Activated naive CD4-positive, alpha-beta T cell treated with anti-CD3 and anti-CD28 coated beads, Interleukin-2, amount 10 ng/mL, durations not matched to agents 7 days and 5 days (primary cell): ENCODE data around the gene NUAK1.

Experiments
- CTCF ChIA-PET: fragments of 350-600 bp; sonication (Branson Sonifier 250); formaldehyde crosslinking; loops from one replicate; lab custom pipeline; 2021; ENCODE audit warnings: antibody characterized with exemption; lab: Charles Lee
- DNase-seq: peaks from one replicate; pipeline ENCODE4 v3.0.0-alpha.2; 2020
- H3K27ac Mint-ChIP-seq: one replicate; pipeline ENCODE4 v1.8.0; 2021; ENCODE audit warnings: mild to moderate bottlenecking, moderate library complexity, mixed read lengths
- H3K27me3 Mint-ChIP-seq: one replicate; pipeline ENCODE4 v1.8.0; 2021; ENCODE audit warnings: mild to moderate bottlenecking, mixed read lengths
- H3K36me3 Mint-ChIP-seq: one replicate; pipeline ENCODE4 v1.8.0; 2021; ENCODE audit warnings: mixed read lengths
- H3K4me1 Mint-ChIP-seq: one replicate; pipeline ENCODE4 v1.8.0; 2021; ENCODE audit warnings: mixed read lengths
- H3K4me3 Mint-ChIP-seq: one replicate; pipeline ENCODE4 v1.8.0; 2021; ENCODE audit warnings: mild to moderate bottlenecking, moderate library complexity, mixed read lengths
- H3K9me3 Mint-ChIP-seq: one replicate; pipeline ENCODE4 v1.8.0; 2021; ENCODE audit warnings: mixed read lengths

The NUAK1 gene

GRCh38 chr12:106131676-106132075 lies 7.1 kb downstream of the NUAK1 start:
- Mint-ChIP-seq H3K36me3 (no peaks in the 10 kb centered on the region), H3K27ac (no peak overlapping the region), H3K4me1 (no peaks in the 10 kb centered on the region), H3K9me3 (no peaks in the 10 kb centered on the region), H3K27me3 (peaks cover 35% of the 10 kb centered on the region), H3K4me3 (no peak overlapping the region)
- no peak for DNase-seq
- CTCF ChIA-PET, result no interaction called here

GRCh38 chr12:106130474-106131113 lies 8.2 kb downstream of the NUAK1 start:
- H3K27ac Mint-ChIP-seq, result no peak overlapping the region
- H3K36me3 Mint-ChIP-seq, result no peaks in the 10 kb centered on the region
- no peaks in the 10 kb centered on the region for H3K4me1 Mint-ChIP-seq
- H3K9me3 Mint-ChIP-seq, result no peaks in the 10 kb centered on the region
- no peak for DNase-seq
- CTCF ChIA-PET, result no interaction called here
- H3K4me3 Mint-ChIP-seq, result no peak overlapping the region
- peaks cover 28% of the 10 kb centered on the region for H3K27me3 Mint-ChIP-seq

- Mint-ChIP-seq H3K4me3 (no peak overlapping the region), H3K27ac (no peak overlapping the region), H3K36me3 (no peaks in the 10 kb centered on the region), H3K9me3 (no peaks in the 10 kb centered on the region), H3K27me3 (peaks cover 16% of the 10 kb centered on the region), H3K4me1 (no peaks in the 10 kb centered on the region)
- no peak for DNase-seq
- CTCF ChIA-PET, result no interaction called here
Observed at GRCh38 chr12:106128585-106129328, 10.0 kb downstream of the NUAK1 start.

- CTCF ChIA-PET, result no interaction called here
- no peaks in the 10 kb centered on the region for H3K36me3 Mint-ChIP-seq
- no peaks in the 10 kb centered on the region for H3K4me1 Mint-ChIP-seq
- no peak overlapping the region for H3K4me3 Mint-ChIP-seq
- no peak overlapping the region for H3K27ac Mint-ChIP-seq
- H3K9me3 Mint-ChIP-seq, result no peaks in the 10 kb centered on the region
- H3K27me3 Mint-ChIP-seq, result peaks cover 12% of the 10 kb centered on the region
- DNase-seq, result no peak
Observed at GRCh38 chr12:106127338-106128126, 11.2 kb downstream of the NUAK1 start.

- Mint-ChIP-seq H3K27ac (no peak overlapping the region), H3K9me3 (no peaks in the 10 kb centered on the region), H3K4me3 (no peak overlapping the region), H3K36me3 (no peaks in the 10 kb centered on the region), H3K4me1 (no peaks in the 10 kb centered on the region), H3K27me3 (peaks cover 12% of the 10 kb centered on the region)
- CTCF ChIA-PET, result interaction anchor here (2.4 kb wide), 1 partner anchor 10 kb away, joined by 7 read pairs; no protein-coding TSS in a partner anchor
- DNase-seq, result no peak
Observed at GRCh38 chr12:106126441-106127337, 12.1 kb downstream of the NUAK1 start.

- no peak overlapping the region for H3K4me3 Mint-ChIP-seq
- no peak overlapping the region for H3K27ac Mint-ChIP-seq
- DNase-seq, result no peak
- no peaks in the 10 kb centered on the region for H3K9me3 Mint-ChIP-seq
- no peaks in the 10 kb centered on the region for H3K36me3 Mint-ChIP-seq
- no peaks in the 10 kb centered on the region for H3K4me1 Mint-ChIP-seq
- CTCF ChIA-PET, result interaction anchor here (2.4 kb wide), 1 partner anchor 12 kb away, joined by 7 read pairs; no protein-coding TSS in a partner anchor
- peaks cover 9% of the 10 kb centered on the region for H3K27me3 Mint-ChIP-seq
Observed at GRCh38 chr12:106125351-106126095, 13.2 kb downstream of the NUAK1 start.

GRCh38 chr12:106123551-106124081 lies 15.1 kb downstream of the NUAK1 start:
- CTCF ChIA-PET, result no interaction called here
- H3K36me3 Mint-ChIP-seq, result no peaks in the 10 kb centered on the region
- H3K27me3 Mint-ChIP-seq, result peaks cover 6% of the 10 kb centered on the region
- no peak overlapping the region for H3K4me3 Mint-ChIP-seq
- no peak for DNase-seq
- no peaks in the 10 kb centered on the region for H3K9me3 Mint-ChIP-seq
- no peaks in the 10 kb centered on the region for H3K4me1 Mint-ChIP-seq
- no peak overlapping the region for H3K27ac Mint-ChIP-seq

GRCh38 chr12:106123110-106123509 lies 15.6 kb downstream of the NUAK1 start:
- Mint-ChIP-seq H3K27me3 (peaks cover 6% of the 10 kb centered on the region), H3K4me1 (no peaks in the 10 kb centered on the region)
- no peak for DNase-seq

GRCh38 chr12:106122004-106122403 lies 16.8 kb downstream of the NUAK1 start:
- peaks cover 6% of the 10 kb centered on the region for H3K27me3 Mint-ChIP-seq
- H3K9me3 Mint-ChIP-seq, result no peaks in the 10 kb centered on the region

More at GRCh38 chr12:106123110-106123509, 15.6 kb downstream of the NUAK1 start:
- Mint-ChIP-seq H3K4me3 (no peak overlapping the region), H3K9me3 (no peaks in the 10 kb centered on the region), H3K27ac (no peak overlapping the region), H3K36me3 (no peaks in the 10 kb centered on the region)
- CTCF ChIA-PET, result no interaction called here

GRCh38 chr12:106120519-106121105 lies 18.1 kb downstream of the NUAK1 start:
- H3K27me3 Mint-ChIP-seq, result peaks cover 6% of the 10 kb centered on the region
- H3K9me3 Mint-ChIP-seq, result no peaks in the 10 kb centered on the region
- CTCF ChIA-PET, result no interaction called here
- DNase-seq, result no peak
- no peak overlapping the region for H3K4me3 Mint-ChIP-seq
- H3K27ac Mint-ChIP-seq, result no peak overlapping the region
- no peaks in the 10 kb centered on the region for H3K4me1 Mint-ChIP-seq
- no peaks in the 10 kb centered on the region for H3K36me3 Mint-ChIP-seq

More at GRCh38 chr12:106122004-106122403, 16.8 kb downstream of the NUAK1 start:
- no peak overlapping the region for H3K27ac Mint-ChIP-seq
- H3K36me3 Mint-ChIP-seq, result no peaks in the 10 kb centered on the region
- H3K4me3 Mint-ChIP-seq, result no peak overlapping the region
- CTCF ChIA-PET, result no interaction called here
- no peaks in the 10 kb centered on the region for H3K4me1 Mint-ChIP-seq
- no peak for DNase-seq

- DNase-seq, result no peak
- H3K27me3 Mint-ChIP-seq, result peaks cover 4% of the 10 kb centered on the region
- CTCF ChIA-PET, result interaction anchor here (1.5 kb wide), 1 partner anchor 17 kb away, joined by 4 read pairs; no protein-coding TSS in a partner anchor
- no peaks in the 10 kb centered on the region for H3K9me3 Mint-ChIP-seq
- no peaks in the 10 kb centered on the region for H3K4me1 Mint-ChIP-seq
- no peaks in the 10 kb centered on the region for H3K36me3 Mint-ChIP-seq
- H3K4me3 Mint-ChIP-seq, result no peak overlapping the region
- H3K27ac Mint-ChIP-seq, result no peak overlapping the region
Observed at GRCh38 chr12:106119301-106119700, 19.5 kb downstream of the NUAK1 start.

- H3K27me3 Mint-ChIP-seq, result peaks cover 4% of the 10 kb centered on the region
Observed at GRCh38 chr12:106118381-106119130, 20.2 kb downstream of the NUAK1 start.

More at GRCh38 chr12:106118381-106119130, 20.2 kb downstream of the NUAK1 start:
- Mint-ChIP-seq H3K9me3 (no peaks in the 10 kb centered on the region), H3K4me1 (no peaks in the 10 kb centered on the region), H3K27ac (no peak overlapping the region), H3K4me3 (no peak overlapping the region), H3K36me3 (no peaks in the 10 kb centered on the region)
- CTCF ChIA-PET, result interaction anchor here (0.6 to 1.5 kb wide), 2 partner anchors 18 to 24 kb away, joined by 3 to 4 read pairs; no protein-coding TSS in a partner anchor
- DNase-seq, result no peak
